GM12864 (cell line): ENCODE results near the gene STS.
A peak's percentile ranks its signal among the peaks of the same experiment; 100 is the strongest.

Source experiments
- DNase-seq: peaks from one replicate; pipeline ENCODE4 v3.0.0-alpha.2; 2011; ENCODE audit warnings: low read depth
- H3K4me3 ChIP-seq: 2 replicates; pipeline ENCODE4 v1.5.1; 2011; ENCODE audit warnings: mild to moderate bottlenecking, low read depth, low read length, control low read depth
- TF ChIP-seq, protein P1 (sequence below): IDR thresholded peaks from 2 replicates; pipeline ENCODE4 v1.5.1; 2011; ENCODE audit warnings: low read depth, mild to moderate bottlenecking, moderate library complexity, low read length, control low read depth, inconsistent platforms; ENCODE audit errors: missing control alignments

Gene STS

DNA sequence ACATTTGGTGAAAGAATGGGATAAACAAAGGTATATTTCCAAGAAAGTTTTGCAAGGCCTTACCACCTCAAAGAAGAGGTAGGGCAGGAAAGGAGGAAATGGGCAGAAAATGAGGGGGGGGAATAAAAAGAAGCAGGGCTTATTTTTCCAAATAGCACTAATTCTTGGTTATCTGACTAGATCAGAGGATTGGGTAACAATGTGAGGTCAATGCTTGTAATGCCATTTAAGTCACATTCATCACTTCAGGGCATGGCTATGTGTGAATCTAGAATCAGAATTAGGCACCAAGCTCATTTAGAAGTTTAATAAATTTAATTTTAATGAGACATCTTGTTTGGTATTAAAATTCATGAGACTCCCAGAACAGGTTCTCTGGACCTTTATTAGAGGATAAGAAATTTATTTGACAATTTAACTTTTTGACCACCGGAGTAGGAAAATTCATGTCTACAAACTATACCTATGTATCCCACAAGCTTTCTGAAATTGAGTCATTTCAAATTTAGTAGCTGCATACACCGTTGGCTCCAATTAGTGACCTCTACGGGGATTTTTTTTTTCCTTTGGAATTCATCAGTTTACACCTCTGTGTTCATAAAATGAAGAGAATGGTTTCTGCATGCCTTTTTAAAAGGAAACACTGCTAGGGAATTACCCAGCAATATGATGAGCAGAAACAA lies 1.4 kb upstream of the STS start:
- TF ChIP-seq, protein P1, sequence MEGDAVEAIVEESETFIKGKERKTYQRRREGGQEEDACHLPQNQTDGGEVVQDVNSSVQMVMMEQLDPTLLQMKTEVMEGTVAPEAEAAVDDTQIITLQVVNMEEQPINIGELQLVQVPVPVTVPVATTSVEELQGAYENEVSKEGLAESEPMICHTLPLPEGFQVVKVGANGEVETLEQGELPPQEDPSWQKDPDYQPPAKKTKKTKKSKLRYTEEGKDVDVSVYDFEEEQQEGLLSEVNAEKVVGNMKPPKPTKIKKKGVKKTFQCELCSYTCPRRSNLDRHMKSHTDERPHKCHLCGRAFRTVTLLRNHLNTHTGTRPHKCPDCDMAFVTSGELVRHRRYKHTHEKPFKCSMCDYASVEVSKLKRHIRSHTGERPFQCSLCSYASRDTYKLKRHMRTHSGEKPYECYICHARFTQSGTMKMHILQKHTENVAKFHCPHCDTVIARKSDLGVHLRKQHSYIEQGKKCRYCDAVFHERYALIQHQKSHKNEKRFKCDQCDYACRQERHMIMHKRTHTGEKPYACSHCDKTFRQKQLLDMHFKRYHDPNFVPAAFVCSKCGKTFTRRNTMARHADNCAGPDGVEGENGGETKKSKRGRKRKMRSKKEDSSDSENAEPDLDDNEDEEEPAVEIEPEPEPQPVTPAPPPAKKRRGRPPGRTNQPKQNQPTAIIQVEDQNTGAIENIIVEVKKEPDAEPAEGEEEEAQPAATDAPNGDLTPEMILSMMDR: no peak
- DNase-seq: no peak
- H3K4me3 ChIP-seq: peak overlapping the region; percentile 6; the same call in 1 of the 2 replicates

DNA sequence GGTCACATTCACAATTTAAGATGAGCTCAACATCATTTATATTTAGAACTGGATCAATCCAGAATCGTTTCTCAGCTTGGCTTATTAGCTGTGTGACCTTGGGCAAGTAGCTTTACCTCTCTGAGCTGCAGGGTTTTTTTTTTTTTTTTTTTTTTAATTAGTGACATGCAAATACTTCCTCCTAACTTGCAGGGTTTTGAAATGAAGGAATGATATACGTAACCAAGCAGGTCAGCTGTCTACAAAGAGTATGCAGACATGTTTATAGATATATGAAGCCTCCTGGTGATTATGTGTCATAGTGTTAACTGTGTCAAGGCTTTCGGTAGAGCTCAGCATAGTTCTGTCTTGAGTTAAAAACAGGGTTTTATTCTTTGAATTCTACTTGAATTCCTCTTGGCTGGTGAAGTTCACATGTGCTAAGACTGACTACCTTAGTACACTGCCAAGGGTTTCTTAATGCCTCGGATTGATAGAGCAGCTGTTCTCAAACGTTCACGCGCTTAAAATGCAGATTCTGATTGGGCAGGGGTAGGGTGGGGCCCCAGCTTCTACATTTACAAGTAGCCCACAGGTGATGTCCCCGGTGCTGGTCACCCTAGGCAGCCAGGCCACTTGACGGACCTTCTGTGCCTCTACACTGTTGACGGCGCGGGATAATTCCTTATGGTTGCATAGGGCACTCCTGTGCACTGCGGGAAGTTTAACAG lies 654 bp upstream of the STS start:
- no peak for DNase-seq
- peak overlapping the region; percentile 70 for H3K4me3 ChIP-seq
- TF ChIP-seq, protein P1: no peak

DNA sequence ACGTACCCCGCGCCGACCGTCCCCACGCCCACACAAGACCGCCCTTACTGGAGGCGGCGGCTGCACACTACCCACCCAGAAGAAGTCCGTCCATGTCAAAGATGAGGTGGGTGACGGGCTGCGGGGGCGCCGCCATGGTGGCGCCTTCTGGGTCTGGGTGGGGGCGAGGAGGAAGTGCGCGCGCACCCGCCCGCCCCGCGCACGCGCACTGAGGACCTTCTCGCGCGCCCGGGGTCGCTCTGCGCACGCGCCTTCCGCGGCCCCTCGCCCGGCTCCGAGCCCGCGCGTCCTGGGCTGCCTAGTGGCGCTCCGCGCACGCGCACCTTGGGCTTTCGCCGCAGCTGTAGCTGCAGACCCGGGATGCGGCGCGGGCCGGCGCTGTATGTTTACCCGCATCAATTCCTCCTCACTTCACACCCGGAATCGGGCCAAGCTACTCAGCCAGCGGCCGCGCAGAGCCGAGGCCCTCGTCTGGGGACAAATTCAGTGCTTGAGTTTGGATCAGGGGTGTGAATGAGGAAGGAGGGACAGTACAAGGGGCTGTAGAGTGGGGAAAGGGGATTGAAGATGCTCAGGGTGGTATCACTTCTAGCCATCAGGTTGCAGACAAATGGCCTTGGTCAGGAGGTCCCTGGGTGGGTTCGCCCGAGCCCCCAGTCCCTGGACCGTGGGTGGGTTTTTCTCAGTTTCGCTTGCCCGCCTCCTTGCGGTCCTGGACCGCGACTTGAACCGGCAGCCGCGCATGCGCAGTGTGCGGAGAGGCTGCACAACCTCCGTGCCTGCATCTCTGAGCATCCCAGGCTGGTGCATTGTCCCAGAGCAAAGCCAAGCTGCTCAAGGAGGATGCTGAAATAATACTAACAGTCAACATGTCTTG lies 704 bp downstream of the STS start, which contains the start of gene PUDP:
Gene PUDP (minus strand): TSS at position 176 of the 877 bp plus-strand sequence. CDS start 40 bp downstream, at position 136.
- peak within 1 kb of the TSS; percentile 70 for H3K4me3 ChIP-seq
- TF ChIP-seq, protein P1: no peak
- no peak for DNase-seq

DNA sequence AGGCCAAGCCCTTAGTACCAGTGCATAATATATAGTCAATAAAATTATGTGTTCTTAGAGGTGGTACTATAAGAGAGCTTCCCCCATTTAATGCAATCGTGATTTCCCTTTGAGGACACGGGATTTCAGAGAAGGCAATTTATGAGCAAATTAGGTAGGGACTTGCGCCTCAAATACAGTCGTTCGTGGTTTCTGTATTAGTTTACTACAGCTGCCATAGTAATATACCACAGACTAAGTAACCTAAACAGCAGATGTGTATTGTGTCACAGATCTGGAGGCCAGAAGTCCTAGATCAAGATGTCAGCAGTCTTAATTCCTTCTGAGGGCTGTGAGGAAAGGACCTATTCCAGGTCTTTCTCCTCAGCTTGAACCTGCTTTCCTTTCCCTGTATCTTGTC lies 1.9 kb downstream of the STS start:
- H3K4me3 ChIP-seq: no peak overlapping the region; the same call in 1 of the 2 replicates
- TF ChIP-seq, protein P1: no peak
- DNase-seq: no peak

DNA sequence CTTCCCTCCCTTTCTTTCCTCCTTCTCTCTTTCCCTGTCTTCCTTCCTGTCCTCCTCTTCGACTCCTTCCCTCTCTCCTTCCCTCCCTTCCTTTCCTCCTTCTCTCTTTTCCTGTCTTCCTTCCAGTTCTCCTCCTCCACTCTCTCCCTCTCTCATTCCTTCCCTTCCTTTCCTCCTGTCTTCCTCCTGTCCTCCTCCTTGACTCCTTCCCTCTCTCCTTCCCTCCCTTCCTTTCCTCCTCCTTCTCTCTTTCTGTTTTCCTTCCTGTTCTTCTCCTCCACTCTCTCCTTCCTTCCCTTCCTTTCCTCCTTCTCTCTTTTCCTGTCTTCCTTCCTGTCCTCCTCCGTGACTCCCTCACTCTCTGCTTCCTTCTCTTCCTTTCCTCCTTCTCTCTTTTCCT lies 5.7 kb downstream of the STS start:
- no peak overlapping the region for H3K4me3 ChIP-seq
- DNase-seq: no peak
- TF ChIP-seq, protein P1: no peak

DNA sequence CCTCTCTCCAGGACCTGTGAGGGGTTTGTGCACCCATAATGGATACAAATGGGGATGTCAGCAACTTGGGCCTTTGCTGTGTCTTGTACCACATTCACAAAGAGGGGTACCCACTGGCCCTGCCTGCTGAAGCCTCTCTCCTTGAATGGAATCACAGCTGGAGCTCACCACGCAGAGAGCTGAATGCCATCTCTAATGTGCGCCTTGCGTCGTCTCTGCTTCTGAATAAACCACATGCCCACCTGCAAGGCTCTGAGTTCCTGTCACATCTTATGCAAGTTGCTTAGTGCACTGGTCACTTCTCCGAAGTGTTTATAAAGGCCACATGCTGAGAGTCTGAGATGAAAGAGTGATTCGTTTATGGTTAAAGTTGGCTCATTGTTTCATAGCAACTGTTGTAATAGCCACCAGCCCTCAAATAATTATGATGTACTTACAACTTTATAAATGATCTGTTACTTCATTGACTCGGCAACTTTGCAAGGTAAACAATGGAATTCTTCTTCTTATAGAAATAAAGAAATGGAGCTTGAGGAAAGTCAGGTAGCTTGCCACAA lies 6.6 kb downstream of the STS start:
- TF ChIP-seq, protein P1: no peak
- H3K4me3 ChIP-seq: no peak overlapping the region
- DNase-seq: no peak
